Measurements from ENCODE around the gene RAMP1. TPM values are rescaled to one million over a fixed set of nuclear protein-coding genes. Genes with fewer than 3 reads are reported as not detected.
"Not testable (repeated sequence)": the region's sequence is repeated elsewhere in the genome, so short reads cannot be mapped to it uniquely, and the experiment has no call there.

The RAMP1 gene
- total RNA-seq, 1 donor = 2.1 TPM

DNA sequence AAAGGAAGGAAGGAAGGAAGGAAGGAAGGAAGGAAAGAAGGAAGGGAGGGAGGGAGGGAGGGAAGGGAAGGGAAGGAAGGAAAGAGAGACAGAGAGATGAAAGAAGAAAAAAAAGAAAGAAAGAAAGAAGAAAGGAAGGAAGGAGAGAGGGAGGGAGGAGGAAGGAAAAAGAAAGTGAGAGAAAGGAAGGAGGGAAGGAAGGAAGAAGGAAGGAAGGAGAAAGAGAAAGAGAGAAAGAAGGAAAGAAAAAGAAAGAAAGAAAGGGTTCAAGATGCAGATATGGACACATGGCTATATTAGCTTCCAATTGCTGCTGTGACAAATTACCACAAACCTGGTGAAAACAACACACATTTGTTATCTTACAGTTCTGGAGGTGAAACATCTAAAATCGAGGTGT is 87.0 kb downstream of the RAMP1 start:
- Histone ChIP-seq H3K9me3 (ENCODE audit: low read depth, low read length) (no peaks in the 10 kb centered on the region), H3K4me3 (ENCODE audit: low read length) (no peak overlapping the region), H3K4me1 (ENCODE audit: insufficient read depth, low read length) (peaks cover 22% of the 10 kb centered on the region), H3K27me3 (ENCODE audit: insufficient read depth, low read length) (no peaks in the 10 kb centered on the region)

DNA sequence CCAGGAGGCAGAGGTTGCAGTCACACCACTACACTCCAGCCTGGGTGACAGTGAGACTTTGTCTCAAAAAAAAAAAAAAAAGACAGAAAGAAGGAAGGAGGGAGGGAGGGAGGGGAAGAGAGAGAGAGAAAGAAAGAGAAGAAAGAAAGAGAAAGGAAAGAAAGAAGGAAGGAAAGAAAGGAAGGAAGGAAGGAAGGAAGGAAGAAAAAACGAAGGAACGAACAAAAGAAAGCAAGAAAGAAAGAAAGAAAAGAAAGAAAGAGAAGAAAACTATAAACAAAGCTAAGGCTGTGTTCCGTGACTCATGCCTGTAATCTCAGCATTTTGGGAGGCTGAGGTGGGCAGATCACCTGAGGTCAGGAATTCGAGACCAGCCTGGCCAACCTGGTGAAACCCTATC is 91.9 kb downstream of the RAMP1 start:
- H3K27me3 ChIP-seq (ENCODE audit: insufficient read depth, low read length) = peaks cover 16% of the 10 kb centered on the region

DNA sequence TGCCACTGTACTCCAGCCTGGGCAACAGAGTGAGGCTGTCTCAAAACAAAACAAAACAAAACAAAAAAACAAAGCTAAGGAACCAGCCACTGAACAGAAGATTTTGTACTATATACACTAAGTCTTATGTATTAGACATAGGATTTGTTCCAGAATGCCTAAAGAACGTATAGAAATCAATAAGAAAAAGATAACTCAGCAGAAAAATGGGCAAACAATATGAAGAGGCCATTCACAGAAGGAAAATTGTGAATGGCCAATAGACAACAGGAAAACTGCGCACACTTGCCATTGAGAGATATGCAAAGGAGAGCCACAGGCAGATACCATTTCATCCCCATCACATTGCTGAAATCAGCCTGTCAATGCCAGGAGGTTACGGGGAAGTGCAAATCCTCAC is 92.5 kb downstream of the RAMP1 start:
- no peak overlapping the region for H3K4me3 ChIP-seq (ENCODE audit: low read length)
- no peaks in the 10 kb centered on the region for H3K9me3 ChIP-seq (ENCODE audit: low read depth, low read length)
- H3K27me3 ChIP-seq (ENCODE audit: insufficient read depth, low read length) = peaks cover 18% of the 10 kb centered on the region
- peaks cover 5% of the 10 kb centered on the region for H3K4me1 ChIP-seq (ENCODE audit: insufficient read depth, low read length)

More for the DNA sequence above, 91.9 kb downstream of the RAMP1 start:
- H3K4me3 ChIP-seq (ENCODE audit: low read length); H3K9me3 ChIP-seq (ENCODE audit: low read depth, low read length); H3K4me1 ChIP-seq (ENCODE audit: insufficient read depth, low read length): not testable (repeated sequence)

DNA sequence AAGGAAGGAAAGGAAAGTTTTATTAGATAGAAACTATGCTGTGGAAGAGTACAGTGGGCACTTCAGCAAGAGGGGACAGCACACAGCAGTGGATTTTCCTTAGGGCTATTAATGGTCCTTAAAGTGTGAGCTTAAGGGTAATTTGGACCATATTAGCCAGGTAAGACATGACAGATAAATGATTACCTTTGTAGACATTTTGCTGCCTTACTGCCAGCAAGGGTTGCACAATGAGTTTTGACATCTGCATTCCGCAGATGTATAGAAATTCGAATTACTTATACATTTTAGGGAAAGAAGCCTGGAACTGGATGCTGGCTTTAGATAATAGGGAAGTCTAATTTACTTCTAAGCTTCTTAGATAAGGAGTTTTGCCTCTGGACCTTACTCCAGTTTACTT is 93.4 kb downstream of the RAMP1 start:
- H3K27me3 ChIP-seq (ENCODE audit: insufficient read depth, low read length) = peaks cover 21% of the 10 kb centered on the region
- peaks cover 5% of the 10 kb centered on the region for H3K4me1 ChIP-seq (ENCODE audit: insufficient read depth, low read length)
- no peaks in the 10 kb centered on the region for H3K9me3 ChIP-seq (ENCODE audit: low read depth, low read length)
- no peak overlapping the region for H3K4me3 ChIP-seq (ENCODE audit: low read length)

DNA sequence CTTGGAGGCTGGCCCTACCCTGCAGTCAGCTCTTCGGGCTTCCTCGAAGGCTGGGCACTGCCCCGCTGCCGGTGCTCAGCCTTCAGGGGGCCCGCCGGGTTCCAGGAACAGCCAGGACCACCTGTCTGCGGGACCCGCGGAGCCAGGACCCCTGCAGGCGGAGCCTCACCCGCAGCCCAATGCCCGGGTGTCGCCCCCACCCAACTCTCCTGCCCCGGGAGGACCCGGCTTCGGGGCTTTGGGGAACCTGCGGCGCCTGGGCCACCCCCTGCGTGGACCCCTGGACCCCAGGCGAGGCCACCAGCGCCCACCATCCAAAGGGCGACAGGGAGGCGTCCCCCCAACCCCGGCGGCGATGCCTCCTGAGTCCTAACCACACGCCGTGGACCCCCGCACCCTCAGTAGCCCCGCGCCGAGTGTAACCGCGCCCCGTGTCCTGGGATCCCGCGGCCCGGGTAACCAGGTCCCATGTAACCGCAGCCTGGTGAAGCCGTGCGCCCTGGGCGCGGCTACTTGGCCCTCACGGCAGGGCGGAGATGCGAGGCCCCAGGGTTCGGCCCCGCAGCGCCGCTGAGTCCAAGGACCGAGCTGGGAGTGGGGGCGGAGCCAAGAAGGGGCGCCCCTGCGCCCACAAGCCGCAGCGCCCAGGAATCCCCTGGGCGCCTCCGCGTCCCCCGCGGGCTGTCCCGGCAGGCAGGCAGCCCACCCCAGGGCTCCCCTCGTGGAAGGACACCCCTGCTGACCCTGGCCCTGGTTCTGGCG is 96.4 kb downstream of the RAMP1 start:
- peaks cover 5% of the 10 kb centered on the region for H3K4me1 ChIP-seq (ENCODE audit: insufficient read depth, low read length)
- H3K27me3 ChIP-seq (ENCODE audit: insufficient read depth, low read length) = peaks cover 21% of the 10 kb centered on the region
- no peaks in the 10 kb centered on the region for H3K9me3 ChIP-seq (ENCODE audit: low read depth, low read length)
- no peak overlapping the region for H3K4me3 ChIP-seq (ENCODE audit: low read length)

GRCh38 chr2:237956402-237956736 is 96.9 kb downstream of the RAMP1 start:
- H3K9me3 ChIP-seq (ENCODE audit: low read depth, low read length) = no peaks in the 10 kb centered on the region
- H3K4me1 ChIP-seq (ENCODE audit: insufficient read depth, low read length) = peaks cover 5% of the 10 kb centered on the region
- H3K4me3 ChIP-seq (ENCODE audit: low read length) = no peak overlapping the region
- peaks cover 21% of the 10 kb centered on the region for H3K27me3 ChIP-seq (ENCODE audit: insufficient read depth, low read length)

GRCh38 chr2:237961637-237962036 is 102.2 kb downstream of the RAMP1 start:
- Histone ChIP-seq H3K9me3 (ENCODE audit: low read depth, low read length) (no peaks in the 10 kb centered on the region), H3K4me1 (ENCODE audit: insufficient read depth, low read length) (peaks cover 7% of the 10 kb centered on the region), H3K27me3 (ENCODE audit: insufficient read depth, low read length) (peaks cover 5% of the 10 kb centered on the region)

More at GRCh38 chr2:237961637-237962036, 102.2 kb downstream of the RAMP1 start:
- H3K4me3 ChIP-seq (ENCODE audit: low read length) = no peak overlapping the region

Other genes starting within 250 kb of the RAMP1 start
- gene LRRFIP1, start 232.0 kb upstream of the RAMP1 start, total RNA-seq = 128 TPM
- 3.5 TPM for gene RBM44, start 60.8 kb upstream of the RAMP1 start, total RNA-seq
- 80.8 TPM for gene UBE2F, start 107.4 kb downstream of the RAMP1 start, total RNA-seq
- gene SCLY, start 201.4 kb downstream of the RAMP1 start, total RNA-seq = 4.6 TPM
- 0.10 TPM for gene ESPNL, start 240.7 kb downstream of the RAMP1 start, total RNA-seq